Measurements from ENCODE around the gene RHOT2.

The RHOT2 gene

GRCh38 chr16:637081-638018 is 30.6 kb upstream of the RHOT2 start:
- Histone ChIP-seq H3K27me3 (peaks cover 0 to 2% of the 10 kb centered on the region in 2 donors), H3K27ac (peak overlapping the region; percentile 97), H3K36me3 (peaks cover 0 to 28% (median 18%) of the 10 kb centered on the region in 3 donors), H3K4me1 (peaks cover 5 to 36% (median 28%) of the 10 kb centered on the region in 4 donors), H3K4me3 (peak overlapping the region; percentile 66 to 91), H3K9me3 (no peaks in the 10 kb centered on the region)
- TF ChIP-seq CTCF (IDR thresholded peaks at IDR 0.05): no peak
- peak; percentile 86 to 94 for DNase-seq
- intact Hi-C loops (cut with DNase I; ENCODE audit: low total_unique reads): loop anchor here (10.0 kb wide), 1 partner anchor 53 kb away; no protein-coding TSS in a partner anchor

DNA sequence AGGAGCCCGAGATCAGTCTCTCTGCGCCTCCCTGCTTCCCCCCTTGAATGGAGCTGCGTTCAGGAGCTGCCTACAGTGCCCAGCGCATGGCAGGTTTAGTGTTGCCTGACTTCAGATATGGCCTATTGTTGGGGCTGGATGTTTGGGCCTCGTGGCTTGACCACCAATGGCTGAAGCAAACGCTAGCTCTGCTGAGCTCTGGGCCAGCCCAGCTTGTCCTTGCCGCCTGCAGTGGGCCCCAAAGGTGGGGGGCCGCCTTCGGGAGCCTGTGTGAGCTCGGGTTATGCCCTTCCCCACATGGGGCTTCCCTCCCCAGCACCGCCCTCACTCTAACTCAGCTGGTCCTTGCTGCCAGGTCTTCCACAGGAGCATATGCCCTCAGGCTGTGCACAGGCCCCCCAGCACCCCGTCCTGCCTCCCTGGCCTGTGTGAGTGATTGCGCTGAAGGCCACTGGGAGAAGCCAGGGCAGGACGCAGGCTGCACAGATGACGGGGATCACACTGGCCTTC is 29.8 kb upstream of the RHOT2 start:
- peaks cover 5 to 43% (median 34%) of the 10 kb centered on the region in 4 donors for H3K4me1 ChIP-seq
- H3K36me3 ChIP-seq: peaks cover 0 to 21% (median 14%) of the 10 kb centered on the region in 3 donors
- no peak for TF ChIP-seq CTCF (IDR thresholded peaks at IDR 0.05)
- intact Hi-C loops (cut with DNase I; ENCODE audit: low total_unique reads): loop anchor here (10.0 kb wide), 1 partner anchor 53 kb away; no protein-coding TSS in a partner anchor
- H3K9me3 ChIP-seq: no peaks in the 10 kb centered on the region
- H3K27me3 ChIP-seq: no peaks in the 10 kb centered on the region
- peak overlapping the region; percentile 97 for H3K27ac ChIP-seq
- no peak overlapping the region for H3K4me3 ChIP-seq
- DNase-seq: no peak

DNA sequence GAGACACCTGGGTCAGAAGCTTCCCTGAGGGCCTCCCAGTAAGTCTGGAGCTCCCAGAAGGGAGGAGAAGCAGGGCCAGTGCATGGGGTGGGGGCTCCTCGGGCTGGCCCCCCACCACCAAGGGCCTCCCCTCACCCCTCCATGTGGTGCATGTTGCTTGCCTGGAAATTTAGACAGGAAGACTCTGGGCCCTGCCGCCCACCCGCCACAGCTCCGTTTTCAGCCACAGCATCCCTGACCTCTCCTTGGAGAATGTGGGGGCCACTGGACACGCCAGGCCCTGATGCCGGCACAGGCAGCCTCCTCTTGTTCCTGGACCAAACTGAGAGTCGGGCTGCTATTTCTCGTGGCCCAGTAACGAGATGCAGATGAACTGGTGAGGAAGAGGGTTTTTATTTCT is 29.1 kb upstream of the RHOT2 start:
- DNase-seq: no peak
- H3K36me3 ChIP-seq: peaks cover 0 to 13% (median 7%) of the 10 kb centered on the region in 3 donors
- no peaks in the 10 kb centered on the region for H3K27me3 ChIP-seq
- H3K27ac ChIP-seq: no peak overlapping the region
- H3K4me3 ChIP-seq: no peak overlapping the region
- no peaks in the 10 kb centered on the region for H3K9me3 ChIP-seq
- H3K4me1 ChIP-seq: peaks cover 5 to 46% (median 37%) of the 10 kb centered on the region in 4 donors
- no peak for TF ChIP-seq CTCF (IDR thresholded peaks at IDR 0.05)
- intact Hi-C loops (cut with DNase I; ENCODE audit: low total_unique reads): loop anchor here (10.0 kb wide), 1 partner anchor 54 kb away; no protein-coding TSS in a partner anchor

DNA sequence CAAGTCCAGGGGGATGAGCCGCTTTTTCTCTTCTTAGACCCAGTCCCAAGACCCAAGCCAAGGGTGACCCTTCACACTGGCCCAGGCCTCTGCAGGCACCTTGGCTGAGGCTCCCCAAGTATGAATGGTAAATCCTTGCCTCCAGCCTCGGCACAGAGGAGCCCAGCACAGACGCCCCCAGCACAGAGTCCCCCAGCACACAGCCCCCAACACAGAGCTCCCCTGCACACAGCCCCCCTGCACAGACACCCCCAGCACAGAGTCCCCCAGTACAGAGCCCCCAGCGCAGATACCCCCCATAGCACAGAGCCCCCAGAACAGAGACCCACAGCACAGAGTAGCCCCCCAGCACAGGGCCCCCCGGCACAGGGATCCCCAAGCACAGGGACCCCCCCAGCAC is 27.3 kb upstream of the RHOT2 start:
- no peaks in the 10 kb centered on the region for H3K27me3 ChIP-seq
- H3K9me3 ChIP-seq: no peaks in the 10 kb centered on the region
- intact Hi-C loops (cut with DNase I; ENCODE audit: low total_unique reads): no loop called here
- H3K36me3 ChIP-seq: no peaks in the 10 kb centered on the region
- DNase-seq: no peak
- H3K4me3 ChIP-seq: no peak overlapping the region
- H3K4me1 ChIP-seq: peaks cover 5 to 37% (median 25%) of the 10 kb centered on the region in 4 donors
- no peak for TF ChIP-seq CTCF (IDR thresholded peaks at IDR 0.05)
- peak overlapping the region; percentile 75 to 81 for H3K27ac ChIP-seq

- peak within 1 kb of the TSS; percentile 75 to 81 for H3K27ac ChIP-seq
- no peak for TF ChIP-seq CTCF (IDR thresholded peaks at IDR 0.05)
- peak within 1 kb of the TSS; percentile 67 to 91 for H3K4me3 ChIP-seq
- peak; percentile 76 to 91 for DNase-seq
- intact Hi-C loops (cut with DNase I; ENCODE audit: low total_unique reads): no loop called here
- peaks cover 5 to 44% (median 23%) of the 10 kb centered on the region in 4 donors for H3K4me1 ChIP-seq
- H3K9me3 ChIP-seq: no peaks in the 10 kb centered on the region
- H3K36me3 ChIP-seq: no peaks in the 10 kb centered on the region
- no peaks in the 10 kb centered on the region for H3K27me3 ChIP-seq
Observed at GRCh38 chr16:641326-642188, 26.4 kb upstream of the RHOT2 start, which contains the start of gene MCRIP2. TSS of gene MCRIP2 (plus strand) at chr16:641828. CDS start at chr16:641992, 164 bp downstream.
